Gastrocnemius medialis (tissue), 4 donors: ENCODE measurements around the gene HNF4A. TPM values are rescaled to one million over a fixed set of nuclear protein-coding genes. Genes with fewer than 3 reads are reported as not detected.

ENCODE experiments used
- ATAC-seq, 2 donors: fragments of 150-250 bp; one replicate each; pipeline ENCODE4 v1.9.1; 2016
- DNase-seq, 2 donors: peaks; one replicate each; pipeline ENCODE4 v3.0.0-alpha.2; 2019
- H3K27ac ChIP-seq, 4 donors: fragments of 200-600 bp; sonication (generic); 1 replicate in 1 of 4; 2 replicates in 3 of 4; pipeline ENCODE4 v1.5.1; 2016 to 2018; ENCODE audit warnings: mild to moderate bottlenecking in 2 of 4, moderate library complexity in 1 of 4
- H3K27me3 ChIP-seq, 3 donors: fragments of 200-600 bp; sonication (generic) in 2 of 3; 1 replicate in 1 of 3; 2 replicates in 2 of 3; pipeline versions ENCODE4 v1.5.1 to v1.6.0; 2016 to 2019; ENCODE audit warnings: mild to moderate bottlenecking in 1 of 3, moderate library complexity in 1 of 3
- H3K36me3 ChIP-seq, 2 donors: fragments of 200-600 bp; sonication (generic) in 1 of 2; one replicate each; pipeline ENCODE4 v1.5.1; 2017 to 2018
- H3K4me1 ChIP-seq, 2 donors: fragments of 200-600 bp; sonication (generic) in 1 of 2; one replicate each; pipeline ENCODE4 v1.5.1; 2016 to 2017; ENCODE audit warnings: mild to moderate bottlenecking in 2 of 2
- H3K4me3 ChIP-seq, 4 donors: fragments of 200-600 bp; sonication (generic) in 3 of 4; 1 replicate in 1 of 4; 2 replicates in 3 of 4; pipeline ENCODE4 v1.5.1; 2016 to 2019; ENCODE audit warnings: mild to moderate bottlenecking in 2 of 4
- H3K9me3 ChIP-seq, 3 donors: fragments of 200-600 bp; sonication (generic) in 2 of 3; 1 replicate in 1 of 3; 2 replicates in 2 of 3; pipeline ENCODE4 v1.5.1; 2016 to 2019
- CTCF ChIP-seq, 5 experiments: fragments of 450-650 bp in 3 of 5; fragments of 200-600 bp in 2 of 5; sonication (generic) in 2 of 5; IDR thresholded peaks in 4 of 5; conservative IDR thresholded peaks in 1 of 5; 1 replicate in 4 of 5; 2 replicates in 1 of 5; pipeline ENCODE4 v1.5.1; 2016 to 2019; ENCODE audit warnings: antibody characterized with exemption in 5 of 5, mild to moderate bottlenecking in 3 of 5, moderate library complexity in 3 of 5
- POLR2A ChIP-seq, 2 donors: fragments of 450-650 bp; IDR thresholded peaks; one replicate each; pipeline ENCODE4 v1.6.1; 2017; ENCODE audit warnings: antibody characterized with exemption in 2 of 2, mild to moderate bottlenecking in 2 of 2, moderate library complexity in 2 of 2
- in situ Hi-C, 4 donors: fragments of 200-750 bp; cut with MboI; loops; one replicate each; pipeline versions ENCODE4 v1.15.0 to v1.8.0; 2017; ENCODE audit warnings: low sequenced_read_pairs in 4 of 4
- intact Hi-C: fragments of 100-400 bp; cut with DNase I; formaldehyde crosslinking; loops from one replicate; pipeline ENCODE4 v1.15.1; 2023; ENCODE audit warnings: low total_unique reads
- total RNA-seq, 4 donors: library from RNA; depleted of rRNA; stranded (reverse); fragments of >200 nt; gene quantifications; one replicate each; pipeline versions ENCODE4 v1.1.0 to v1.2.3, GENCODE V29; 2016

HNF4A gene
- total RNA-seq, 4 donors from 2014 or later = 0.29 to 0.83 (median 0.51) TPM; not detected in 1

- Histone ChIP-seq H3K27me3 (peaks cover 2 to 19% (median 12%) of the 10 kb centered on the region in 3 donors), H3K36me3 (no peaks in the 10 kb centered on the region), H3K4me1 (no peaks in the 10 kb centered on the region), H3K4me3 (no peak overlapping the region), H3K9me3 (no peaks in the 10 kb centered on the region), H3K27ac (no peak overlapping the region)
- DNase-seq (no peak), ATAC-seq (no peak)
- in situ Hi-C loops (loop anchor here (10.0 to 25.0 kb wide), 3 partner anchors 75 to 222 kb away; no protein-coding TSS in a partner anchor), intact Hi-C loops (no loop called here)
- TF ChIP-seq CTCF (IDR thresholded peaks at IDR 0.05 in 4 of 5, conservative IDR thresholded peaks at IDR 0.05 in 1 of 5) (no peak), POLR2A (IDR thresholded peaks at IDR 0.05) (no peak)
These were observed 34.8 kb downstream of the HNF4A start for GRCh38 chr20:44390280-44390679.

GRCh38 chr20:44392088-44392775, 36.7 kb downstream of the HNF4A start:
- H3K9me3 ChIP-seq = no peaks in the 10 kb centered on the region
- no peaks in the 10 kb centered on the region for H3K4me1 ChIP-seq
- no peaks in the 10 kb centered on the region for H3K36me3 ChIP-seq
- intact Hi-C loops (no loop called here), in situ Hi-C loops (loop anchor here (10.0 to 25.0 kb wide), 3 partner anchors 73 to 220 kb away; no protein-coding TSS in a partner anchor)
- no peak overlapping the region for H3K4me3 ChIP-seq
- TF ChIP-seq CTCF (IDR thresholded peaks at IDR 0.05 in 4 of 5, conservative IDR thresholded peaks at IDR 0.05 in 1 of 5) (no peak), POLR2A (IDR thresholded peaks at IDR 0.05) (no peak)
- H3K27ac ChIP-seq = no peak overlapping the region
- DNase-seq = no peak
- H3K27me3 ChIP-seq = peaks cover 0 to 12% (median 8%) of the 10 kb centered on the region in 3 donors
- ATAC-seq = no peak

GRCh38 chr20:44392776-44393607, 37.5 kb downstream of the HNF4A start:
- Histone ChIP-seq H3K9me3 (no peaks in the 10 kb centered on the region), H3K36me3 (no peaks in the 10 kb centered on the region), H3K27ac (no peak overlapping the region), H3K4me1 (no peaks in the 10 kb centered on the region), H3K27me3 (peaks cover 0 to 11% (median 7%) of the 10 kb centered on the region in 3 donors), H3K4me3 (no peak overlapping the region)
- TF ChIP-seq POLR2A (IDR thresholded peaks at IDR 0.05) (no peak), CTCF (IDR thresholded peaks at IDR 0.05 in 4 of 5, conservative IDR thresholded peaks at IDR 0.05 in 1 of 5) (no peak)
- no peak for ATAC-seq
- in situ Hi-C loops = loop anchor here (10.0 to 25.0 kb wide), 3 partner anchors 72 to 219 kb away; no protein-coding TSS in a partner anchor
- DNase-seq = no peak
- intact Hi-C loops = no loop called here

GRCh38 chr20:44393608-44394451, 38.3 kb downstream of the HNF4A start:
- Histone ChIP-seq H3K9me3 (no peaks in the 10 kb centered on the region), H3K36me3 (no peaks in the 10 kb centered on the region), H3K4me1 (no peaks in the 10 kb centered on the region), H3K27ac (no peak overlapping the region), H3K27me3 (peaks cover 0 to 3% (median 2%) of the 10 kb centered on the region in 3 donors), H3K4me3 (no peak overlapping the region)
- ATAC-seq (no peak), DNase-seq (no peak)
- in situ Hi-C loops = loop anchor here (10.0 to 25.0 kb wide), 3 partner anchors 71 to 218 kb away; no protein-coding TSS in a partner anchor
- no peak for TF ChIP-seq POLR2A (IDR thresholded peaks at IDR 0.05)
- intact Hi-C loops = no loop called here
